Nucleus accumbens (tissue), 56 donors: Measurements from ENCODE around the gene CACNA2D4.

Source experiments
- DNase-seq, 56 donors: peaks; one replicate each; lab custom pipeline; 2025; lab: John Stamatoyannopoulos, UW

Gene CACNA2D4

GRCh38 chr12:1935700-1936378, 17.4 kb upstream of the CACNA2D4 start:
- peak in 32 of 56 donors; percentile 17 to 81 (median 43) for DNase-seq

- no peak for DNase-seq
Measured at GRCh38 chr12:1935242-1935641, 16.8 kb upstream of the CACNA2D4 start.

- DNase-seq = no peak
Measured at GRCh38 chr12:1934831-1935230, 16.4 kb upstream of the CACNA2D4 start.

- no peak for DNase-seq
Measured at GRCh38 chr12:1934068-1934467, 15.6 kb upstream of the CACNA2D4 start.

- DNase-seq = peak in 2 of 56 donors; percentile 25 to 38
Measured at GRCh38 chr12:1933342-1934051, 15.0 kb upstream of the CACNA2D4 start.

- peak in 43 of 56 donors; percentile 14 to 76 (median 42) for DNase-seq
Measured at GRCh38 chr12:1932264-1932777, 13.9 kb upstream of the CACNA2D4 start.

GRCh38 chr12:1931642-1932041, 13.2 kb upstream of the CACNA2D4 start:
- DNase-seq = no peak

GRCh38 chr12:1930803-1931597, 12.5 kb upstream of the CACNA2D4 start:
- DNase-seq = no peak

GRCh38 chr12:1929985-1930802, 11.7 kb upstream of the CACNA2D4 start:
- no peak for DNase-seq

GRCh38 chr12:1929241-1929984, 11.0 kb upstream of the CACNA2D4 start:
- no peak for DNase-seq

- no peak for DNase-seq
Measured at GRCh38 chr12:1928439-1929121, 10.1 kb upstream of the CACNA2D4 start.

- DNase-seq = peak in 3 of 56 donors; percentile 8 to 29 (median 26)
Measured at GRCh38 chr12:1927751-1928351, 9.4 kb upstream of the CACNA2D4 start.

- DNase-seq = no peak
Measured at GRCh38 chr12:1927051-1927680, 8.7 kb upstream of the CACNA2D4 start.

GRCh38 chr12:1926251-1926657, 7.8 kb upstream of the CACNA2D4 start:
- no peak for DNase-seq

- DNase-seq = no peak
Measured at GRCh38 chr12:1925684-1926006, 7.2 kb upstream of the CACNA2D4 start.

GRCh38 chr12:1924996-1925683, 6.7 kb upstream of the CACNA2D4 start:
- DNase-seq = no peak

GRCh38 chr12:1922985-1923384, 4.5 kb upstream of the CACNA2D4 start:
- DNase-seq = no peak
